Measurements from ENCODE around the gene IGFN1.
"Not testable (repeated sequence)": the region's sequence is repeated elsewhere in the genome, so short reads cannot be mapped to it uniquely, and the experiment has no call there.

Gene IGFN1

DNA sequence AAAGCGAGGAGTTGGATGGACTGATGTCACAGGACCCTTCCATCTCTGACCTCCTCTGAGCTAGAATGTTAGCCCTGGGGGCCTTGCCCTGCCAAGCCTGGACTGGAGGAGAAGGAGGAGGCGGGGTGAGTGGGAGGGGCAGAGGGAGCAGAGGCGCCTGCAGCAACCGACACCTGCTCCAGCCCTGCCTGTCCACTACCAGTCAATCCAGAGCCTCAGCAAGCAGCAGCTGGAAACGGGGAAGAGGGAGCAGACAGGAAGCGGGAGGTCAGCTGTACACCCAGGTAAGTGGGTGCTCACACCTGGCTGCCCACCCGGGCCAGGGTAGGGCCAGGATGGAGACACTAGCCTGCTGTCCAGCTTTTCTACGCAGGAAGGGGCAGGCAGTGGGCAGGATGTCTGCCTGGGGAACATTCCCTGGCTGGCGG is at the start of gene IGFN1:
TSS of gene IGFN1 (plus strand) at position 201 of the 428 bp plus-strand sequence. CDS start 2,470 bp downstream, outside the sequence.
- DNase-seq (ENCODE audit: low read depth in 2 of 2): no peak

DNA sequence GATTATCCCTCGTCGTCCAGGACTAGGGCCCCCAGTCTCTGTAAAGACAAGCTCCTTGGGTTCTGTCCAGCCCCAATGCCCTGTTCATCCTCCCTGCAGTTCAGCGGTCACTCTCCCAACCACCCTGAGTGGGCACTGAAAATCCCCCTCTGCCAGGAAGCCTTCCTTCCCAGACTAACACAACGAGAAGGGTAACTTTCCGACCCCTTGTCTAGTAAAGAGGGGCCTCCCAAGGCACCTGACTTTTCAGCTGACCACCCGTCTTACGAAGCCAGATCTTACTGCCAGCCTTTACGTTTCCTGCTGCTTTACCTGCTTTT is 49.7 kb upstream of the IGFN1 start:
- no peak for DNase-seq (ENCODE audit: low read depth in 2 of 2)

GRCh38 chr1:201141418-201141817 is 49.2 kb upstream of the IGFN1 start:
- no peak for DNase-seq (ENCODE audit: low read depth in 2 of 2)

- DNase-seq (ENCODE audit: low read depth in 2 of 2): no peak
Measured at GRCh38 chr1:201142011-201142848, 48.4 kb upstream of the IGFN1 start.

- no peak for DNase-seq (ENCODE audit: low read depth in 2 of 2)
Measured at GRCh38 chr1:201142849-201143725, 47.5 kb upstream of the IGFN1 start.

DNA sequence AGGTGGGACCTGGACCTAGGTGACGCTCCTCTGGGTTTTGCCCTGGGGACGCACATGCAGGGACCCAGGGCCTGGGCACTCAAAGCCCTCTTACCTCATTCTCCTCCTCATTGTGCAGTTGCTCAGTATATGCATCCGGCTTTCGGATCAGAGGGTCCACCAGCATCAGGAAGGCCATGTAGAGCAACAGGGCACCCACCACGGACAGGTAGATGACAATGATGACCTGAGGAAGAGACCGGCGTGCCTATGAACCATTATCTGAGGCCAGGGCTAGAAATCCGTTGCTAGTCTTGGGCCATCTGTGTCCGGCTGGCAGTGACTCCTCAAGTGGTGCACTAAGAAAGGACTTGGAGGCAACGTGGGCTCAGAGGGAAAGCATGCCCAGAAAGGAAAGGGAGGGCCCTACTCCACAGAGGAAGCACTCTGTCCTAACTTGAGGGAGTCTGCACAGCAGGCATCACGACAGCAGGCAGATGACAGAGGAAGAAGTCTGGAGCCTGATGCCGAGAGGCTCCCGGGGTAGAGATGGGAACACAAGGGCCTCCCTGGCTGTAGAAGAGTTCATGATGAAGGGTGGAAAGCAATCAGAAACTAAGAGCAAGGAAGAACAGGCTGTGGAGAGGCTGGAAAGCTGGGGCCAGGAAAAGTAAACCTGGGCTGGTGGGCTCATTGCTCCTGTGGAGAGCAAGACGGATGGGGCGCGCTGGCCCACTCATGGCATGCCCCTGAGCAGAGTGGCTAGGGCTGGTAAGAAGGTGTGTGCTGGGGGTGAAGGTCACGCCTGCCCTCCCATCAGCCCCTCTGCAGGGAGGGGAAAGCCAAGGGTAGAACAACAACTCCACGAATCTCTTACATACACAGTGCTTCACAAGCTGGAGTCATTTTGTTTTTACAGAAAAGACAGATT is 46.6 kb upstream of the IGFN1 start:
- DNase-seq (ENCODE audit: low read depth in 2 of 2): no peak

DNA sequence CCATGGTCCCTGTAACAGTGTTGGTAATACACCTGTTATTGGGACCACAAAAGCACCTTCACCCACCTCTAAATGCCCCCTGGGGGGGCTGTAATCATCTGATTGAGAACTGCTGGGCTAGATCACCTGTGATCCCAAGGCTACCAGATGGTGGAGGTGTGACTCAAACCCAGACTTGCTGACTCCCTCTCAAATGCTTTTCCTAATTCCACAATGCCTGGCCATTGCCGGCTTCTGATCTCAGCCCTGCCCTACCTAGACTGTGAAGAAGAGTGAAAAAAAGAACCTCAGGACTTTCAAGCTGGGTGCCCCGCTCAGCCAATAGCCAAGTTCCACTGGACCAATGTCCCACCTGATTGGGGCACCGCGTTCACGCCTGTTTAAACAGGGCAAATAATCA is 45.9 kb upstream of the IGFN1 start:
- DNase-seq (ENCODE audit: low read depth in 2 of 2): no peak

DNA sequence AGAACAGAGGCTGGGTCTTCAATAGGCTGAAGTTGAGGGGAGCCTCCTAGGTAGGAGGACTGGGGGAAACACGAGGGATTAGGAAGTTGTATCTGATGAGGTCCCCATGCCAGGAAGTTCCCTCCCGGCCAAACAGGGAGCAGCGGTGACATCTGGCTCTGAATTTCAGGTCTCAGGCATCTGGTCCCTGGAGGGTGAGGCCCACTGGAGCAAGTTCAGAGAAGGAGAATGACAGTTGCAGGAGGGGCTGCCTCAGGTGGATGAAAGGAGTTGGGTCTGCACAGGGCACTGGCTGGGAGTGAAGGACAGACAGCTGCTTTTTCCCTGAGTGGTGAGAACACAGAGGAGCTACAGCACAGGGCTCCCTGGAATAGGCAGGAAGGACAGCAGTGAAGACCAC is 45.5 kb upstream of the IGFN1 start:
- DNase-seq (ENCODE audit: low read depth in 2 of 2): no peak

DNA sequence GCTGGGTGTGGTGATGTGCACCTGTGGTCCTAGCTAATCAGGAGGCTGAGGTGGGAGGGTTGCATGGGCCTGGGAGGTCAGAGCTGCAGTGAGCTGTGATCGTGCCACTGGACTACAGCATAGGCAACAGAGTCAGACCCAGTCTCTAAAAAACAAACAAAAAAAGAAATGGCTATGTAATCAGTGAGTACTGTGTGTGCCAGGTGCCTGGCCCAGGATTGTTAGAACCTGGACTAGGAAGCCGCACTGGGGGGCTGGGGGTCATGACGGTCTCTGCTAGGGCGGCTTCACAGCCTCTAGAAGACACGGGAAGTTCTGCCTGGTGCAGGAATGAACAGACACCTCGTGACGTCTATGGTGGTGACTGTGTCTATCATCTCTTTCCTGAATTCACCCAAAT is 44.8 kb upstream of the IGFN1 start:
- DNase-seq (ENCODE audit: low read depth in 2 of 2): no peak

DNA sequence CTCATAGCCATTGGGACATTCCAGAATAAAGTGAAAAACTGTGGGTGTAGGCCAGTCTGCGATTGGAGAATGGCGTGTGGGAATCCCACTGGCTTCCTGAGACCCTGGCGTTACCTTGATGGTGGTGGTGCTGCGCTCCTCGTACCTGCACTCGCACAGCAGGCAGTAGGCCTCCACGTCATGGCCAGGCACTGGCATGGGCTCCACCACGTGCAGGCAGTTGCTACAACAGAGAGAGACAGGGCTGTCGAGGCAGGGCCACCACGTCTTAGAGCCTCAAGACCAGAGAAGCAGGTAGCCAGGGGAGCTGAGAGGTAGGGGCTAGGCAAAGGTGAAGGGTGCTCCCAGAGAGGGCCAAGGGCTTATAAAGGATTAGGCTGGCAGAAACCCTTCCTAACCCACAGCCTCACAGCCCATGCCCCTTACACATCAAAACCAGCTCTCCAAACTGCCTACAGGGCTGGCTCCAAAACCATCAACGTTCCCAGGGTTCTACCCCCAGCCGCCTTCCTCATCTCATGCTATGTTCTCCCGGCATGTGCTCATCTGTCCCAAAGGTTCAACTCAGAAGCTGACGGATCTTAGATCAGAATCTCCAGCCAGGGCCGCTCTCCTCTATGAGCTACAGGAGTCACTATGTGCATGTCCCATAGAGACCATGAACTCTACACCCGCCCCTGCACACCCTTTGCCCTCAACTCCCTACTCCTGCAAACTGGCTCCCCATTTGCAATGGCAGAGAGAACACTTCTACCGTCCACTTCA is 43.8 kb upstream of the IGFN1 start:
- no peak for DNase-seq (ENCODE audit: low read depth in 2 of 2)

- no peak for DNase-seq (ENCODE audit: low read depth in 2 of 2)
Measured at GRCh38 chr1:201147396-201148015, 43.1 kb upstream of the IGFN1 start.

DNA sequence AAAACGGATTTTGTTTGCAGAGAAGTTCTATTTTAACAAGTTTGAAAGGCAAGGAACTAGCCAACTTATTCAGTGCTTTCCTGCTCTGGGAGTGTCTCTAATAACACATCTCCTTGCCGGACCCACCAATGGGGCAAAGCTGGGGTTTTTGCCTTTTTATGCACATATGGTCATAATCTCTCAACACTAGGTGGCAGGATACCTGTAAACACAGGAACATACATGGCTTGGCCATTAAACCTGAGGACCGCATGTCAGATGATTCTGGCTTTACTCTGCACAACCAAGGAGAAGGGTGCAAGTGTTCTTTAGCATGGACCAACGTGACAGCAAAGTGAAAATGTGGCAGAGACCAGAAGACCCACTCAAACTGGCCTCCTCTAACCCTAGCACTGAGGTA is 41.2 kb upstream of the IGFN1 start:
- DNase-seq (ENCODE audit: low read depth in 2 of 2): no peak

DNA sequence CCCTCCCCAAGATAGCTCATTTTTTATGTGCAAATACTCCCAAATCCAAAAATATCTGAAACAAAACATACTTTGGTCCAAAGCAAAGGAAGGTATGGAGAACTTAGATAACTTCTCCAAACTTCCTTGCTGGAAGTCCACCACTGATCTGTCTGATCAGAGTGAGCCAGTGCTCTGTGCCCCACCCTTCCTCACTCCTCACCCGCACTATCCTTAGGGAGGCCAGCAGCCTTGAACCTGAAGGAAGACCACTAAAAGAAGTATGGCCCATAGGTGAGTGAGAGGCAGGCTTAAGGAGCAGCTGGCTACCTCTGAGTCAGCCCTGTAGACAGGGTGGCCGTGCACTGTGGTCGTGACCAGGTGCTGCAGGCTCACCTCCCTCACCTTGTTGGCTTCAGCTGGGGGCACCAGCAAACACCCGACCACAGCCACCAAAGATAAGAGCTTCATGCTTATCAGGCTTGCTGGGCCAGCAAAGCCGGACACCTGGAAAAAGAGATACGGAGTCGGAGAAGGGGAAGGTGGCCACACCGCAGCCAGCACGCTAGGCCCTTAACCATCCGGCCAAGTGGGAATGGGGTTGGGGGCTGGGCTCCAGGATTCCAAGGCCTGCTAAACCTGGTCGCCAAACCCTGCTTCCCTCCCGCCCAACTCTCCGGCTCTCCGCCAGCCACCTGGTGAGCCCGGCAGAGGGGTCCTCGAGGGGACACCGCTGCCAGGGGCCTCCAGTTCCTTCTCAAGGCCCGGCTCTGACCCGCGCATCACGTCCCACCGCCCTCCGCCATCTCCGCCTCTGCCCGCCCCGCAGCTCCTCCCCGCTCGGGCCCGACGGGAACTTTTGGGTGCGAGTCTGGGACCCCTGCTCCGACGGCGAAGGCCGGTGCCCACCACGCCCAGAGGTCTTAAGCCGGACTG is 36.9 kb upstream of the IGFN1 start:
- DNase-seq (ENCODE audit: low read depth in 2 of 2): no peak

DNA sequence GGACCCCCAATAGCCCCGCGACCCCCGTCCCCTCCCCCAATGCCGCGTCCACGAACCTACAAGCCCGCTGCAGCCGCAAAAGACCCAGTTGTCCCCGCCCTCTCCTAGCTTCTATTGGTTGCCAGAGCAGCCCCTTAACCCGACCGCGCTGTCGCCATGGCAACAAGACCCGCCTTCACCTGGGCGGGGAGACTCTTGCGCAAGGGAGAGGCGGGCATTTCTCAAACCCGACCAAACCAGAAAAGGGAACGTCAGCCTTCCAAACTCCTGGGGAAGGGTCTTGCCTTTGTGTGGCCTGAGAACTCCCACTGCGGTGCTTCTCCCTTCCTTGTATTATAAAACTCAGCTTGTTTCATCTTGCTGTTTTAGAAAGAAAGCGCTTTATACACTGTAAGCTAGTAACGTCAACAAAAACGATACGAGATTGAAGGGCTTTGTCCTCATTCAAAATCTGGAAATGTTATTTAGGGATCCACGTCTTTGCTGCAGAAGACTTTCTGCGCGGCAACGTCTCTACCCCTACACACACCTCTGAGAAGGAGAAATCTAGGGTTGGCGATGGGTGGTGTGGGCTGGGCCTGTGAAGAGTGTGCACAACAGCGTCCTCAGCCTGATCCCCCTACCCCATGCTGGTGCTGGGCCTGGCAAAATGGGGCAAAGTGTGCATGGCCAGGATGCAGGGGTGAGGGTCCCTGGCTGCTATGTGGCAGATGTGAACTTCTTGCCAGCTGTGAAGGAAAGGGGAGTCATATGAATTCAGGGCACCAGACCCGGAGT is 36.0 kb upstream of the IGFN1 start, which contains the start of gene TMEM9:
TSS of gene TMEM9 (minus strand) at position 86 of the 777 bp plus-strand sequence. CDS start 551 bp downstream, outside the sequence.
- peak; percentile 96 to 99 for DNase-seq (ENCODE audit: low read depth in 2 of 2)

GRCh38 chr1:201155354-201155753 is 35.3 kb upstream of the IGFN1 start:
- DNase-seq (ENCODE audit: low read depth in 2 of 2): no peak

GRCh38 chr1:201156346-201156745 is 34.3 kb upstream of the IGFN1 start:
- DNase-seq (ENCODE audit: low read depth in 2 of 2): no peak

DNA sequence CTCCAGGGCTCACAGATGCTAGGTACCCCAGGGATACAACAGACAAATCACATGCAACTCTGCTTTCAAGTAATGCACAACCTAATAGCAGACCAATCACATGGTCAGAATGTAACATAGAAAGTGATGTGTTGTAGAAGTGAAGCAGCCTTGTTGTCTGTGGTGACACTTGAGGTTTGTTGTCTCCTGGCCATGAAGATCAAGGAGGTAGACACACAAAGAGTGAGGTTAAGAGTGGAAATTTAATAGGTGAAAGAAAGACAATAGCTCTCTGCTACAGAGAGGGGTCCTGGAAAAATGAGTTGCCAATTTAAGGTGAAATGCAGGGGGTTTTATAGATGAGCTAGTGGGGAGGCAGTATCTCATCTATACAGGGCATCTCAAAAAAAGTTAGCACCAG is 33.8 kb upstream of the IGFN1 start:
- DNase-seq (ENCODE audit: low read depth in 2 of 2): no peak

DNA sequence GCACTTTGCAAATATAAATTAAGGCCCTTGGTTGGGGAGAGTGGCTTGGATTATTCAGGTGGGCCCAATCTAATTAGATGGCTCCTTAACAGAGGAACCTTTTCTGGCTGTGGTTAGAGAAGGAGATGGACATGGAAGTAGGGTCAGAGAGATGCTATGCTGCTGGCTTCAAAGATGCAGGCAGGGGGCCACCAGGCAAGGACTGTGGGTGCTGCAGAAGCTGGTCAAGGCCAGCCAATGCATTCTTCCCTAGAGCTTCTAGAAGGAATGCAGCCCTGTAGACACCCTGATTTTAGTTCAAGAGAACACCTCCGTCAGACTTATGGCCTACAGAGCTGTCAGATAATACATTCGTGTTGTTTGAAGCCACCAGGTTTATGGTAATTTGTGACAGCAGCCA is 32.7 kb upstream of the IGFN1 start:
- no peak for DNase-seq (ENCODE audit: low read depth in 2 of 2)

DNA sequence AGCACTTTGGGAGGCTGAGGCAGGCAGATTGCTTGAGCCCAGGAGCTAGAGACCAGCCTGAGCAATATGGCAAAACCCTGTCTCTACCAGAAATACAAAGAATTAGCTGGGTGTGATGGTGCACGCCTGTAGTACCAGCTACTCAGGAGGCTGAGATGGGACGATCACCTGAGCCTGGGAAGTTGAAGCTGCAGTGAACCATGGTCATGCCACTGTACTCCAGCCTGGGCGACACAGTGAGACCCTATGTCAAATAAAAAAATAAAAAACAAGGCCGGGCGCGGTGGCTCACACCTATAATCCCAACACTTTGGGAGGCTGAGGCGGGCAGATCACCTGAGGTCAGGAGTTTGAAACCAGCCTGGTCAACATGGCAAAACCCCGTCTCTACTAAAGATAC is 27.6 kb upstream of the IGFN1 start:
- DNase-seq (ENCODE audit: low read depth in 2 of 2): not testable (repeated sequence)
